Liver (tissue), 9 donors: Measurements from ENCODE around the gene TRIM8. TPM values are rescaled to one million over a fixed set of nuclear protein-coding genes. Genes with fewer than 3 reads are reported as not detected.

ENCODE experiments used
- DNase-seq: peaks from one replicate; pipeline ENCODE4 v3.0.0-alpha.2; 2017; ENCODE audit warnings: low spot score
- H3K27ac ChIP-seq, 2 donors: one replicate each; pipeline ENCODE4 v1.7.0; 2013; ENCODE audit warnings: inconsistent platforms in 2 of 2, low read length in 2 of 2, control low read depth in 1 of 2, low read depth in 1 of 2, mild to moderate bottlenecking in 1 of 2
- H3K27me3 ChIP-seq, 4 donors: one replicate each; pipeline versions ENCODE4 v1.6.1 to v1.7.0; 2013; ENCODE audit warnings: low read length in 3 of 4, inconsistent platforms in 1 of 4, mild to moderate bottlenecking in 1 of 4, moderate library complexity in 1 of 4; ENCODE audit not compliant: control insufficient read depth in 4 of 4, insufficient read depth in 4 of 4
- H3K36me3 ChIP-seq, 4 donors: one replicate each; pipeline versions ENCODE4 v1.6.1 to v1.7.0; 2013; ENCODE audit warnings: low read length in 3 of 4, mild to moderate bottlenecking in 3 of 4, low read depth in 1 of 4, moderate library complexity in 1 of 4; ENCODE audit not compliant: control insufficient read depth in 4 of 4, insufficient read depth in 3 of 4
- H3K4me1 ChIP-seq, 4 donors: one replicate each; pipeline versions ENCODE4 v1.6.1 to v1.7.0; 2013; ENCODE audit warnings: low read length in 3 of 4, mild to moderate bottlenecking in 3 of 4, moderate library complexity in 1 of 4; ENCODE audit not compliant: control insufficient read depth in 4 of 4, insufficient read depth in 4 of 4
- H3K4me3 ChIP-seq, 3 donors: one replicate each; pipeline versions ENCODE4 v1.6.1 to v1.7.0; 2013; ENCODE audit warnings: low read length in 3 of 3, control low read depth in 1 of 3, low read depth in 1 of 3, mild to moderate bottlenecking in 1 of 3
- H3K9ac ChIP-seq, 2 donors: one replicate each; pipeline ENCODE4 v1.7.0; 2013; ENCODE audit warnings: low read length in 2 of 2, mild to moderate bottlenecking in 2 of 2, moderate library complexity in 2 of 2, control low read depth in 1 of 2, low read depth in 1 of 2
- H3K9me3 ChIP-seq, 4 donors: one replicate each; pipeline versions ENCODE4 v1.6.1 to v1.7.0; 2013; ENCODE audit warnings: low read length in 3 of 4; ENCODE audit not compliant: control insufficient read depth in 4 of 4
- EGR1 ChIP-seq, 2 donors: IDR thresholded peaks; 2 replicates each; pipeline ENCODE4 v1.6.1; 2016 to 2018; ENCODE audit warnings: antibody characterized with exemption in 2 of 2, low read depth in 2 of 2
- FOXA1 ChIP-seq: IDR thresholded peaks from 2 replicates; pipeline ENCODE4 v1.6.1; 2016; ENCODE audit warnings: antibody characterized with exemption
- FOXA2 ChIP-seq: IDR thresholded peaks from 2 replicates; pipeline ENCODE4 v1.6.1; 2016; ENCODE audit warnings: antibody characterized with exemption
- GABPA ChIP-seq, 2 donors: IDR thresholded peaks in 1 of 2; conservative IDR thresholded peaks in 1 of 2; 2 replicates each; pipeline ENCODE4 v1.6.1; 2016; ENCODE audit warnings: antibody characterized with exemption in 2 of 2, mild to moderate bottlenecking in 1 of 2, moderate library complexity in 1 of 2
- HNF4A ChIP-seq, 2 donors: conservative IDR thresholded peaks; 2 replicates each; pipeline ENCODE4 v1.6.1; 2016; ENCODE audit warnings: antibody characterized with exemption in 2 of 2, mild to moderate bottlenecking in 2 of 2
- HNF4G ChIP-seq: IDR thresholded peaks from 2 replicates; pipeline ENCODE4 v1.6.1; 2016; ENCODE audit warnings: antibody characterized with exemption
- JUND ChIP-seq, 2 donors: IDR thresholded peaks; 2 replicates each; pipeline ENCODE4 v1.6.1; 2016; ENCODE audit warnings: antibody characterized with exemption in 2 of 2
- NR2F2 ChIP-seq: IDR thresholded peaks from 2 replicates; pipeline ENCODE4 v1.6.1; 2016; ENCODE audit warnings: antibody characterized with exemption
- RAD21 ChIP-seq, 2 donors: IDR thresholded peaks; 2 replicates each; pipeline ENCODE4 v1.6.1; 2016; ENCODE audit warnings: antibody characterized with exemption in 2 of 2, mild to moderate bottlenecking in 2 of 2
- RXRA ChIP-seq, 2 donors: IDR thresholded peaks; 2 replicates each; pipeline ENCODE4 v1.6.1; 2017 to 2018; ENCODE audit warnings: antibody characterized with exemption in 2 of 2, mild to moderate bottlenecking in 1 of 2
- TAF1 ChIP-seq: conservative IDR thresholded peaks from 2 replicates; pipeline ENCODE4 v1.6.1; 2016; ENCODE audit warnings: antibody characterized with exemption, mild to moderate bottlenecking
- YY1 ChIP-seq: IDR thresholded peaks from 2 replicates; pipeline ENCODE4 v1.6.1; 2016; ENCODE audit warnings: antibody characterized with exemption, mild to moderate bottlenecking
- WGBS: extraction: QIAGEN DNeasy Blood & Tissue Kit; methylation state at CpG from one replicate; pipeline ENCODE4 v1.1.7; 2013; 5-methylcytosine and 5-hydroxymethylcytosine counted together
- polyA plus RNA-seq, 2 donors: library from polyadenylated mRNA; stranded (reverse) in 1 of 2; unstranded in 1 of 2; fragments of 200-250 nt in 1 of 2; fragments of >200 nt in 1 of 2; fragmentation: Nextera tagmentation in 1 of 2; extraction: Ambion mirVana in 1 of 2; gene quantifications; one replicate each; pipeline versions ENCODE4 v1.2.1 to v1.2.3, GENCODE V29; 2013 to 2015
- total RNA-seq, 2 donors: library from RNA; depleted of rRNA; stranded (reverse); fragments of >200 nt; gene quantifications; one replicate each; pipeline ENCODE4 v1.2.3, GENCODE V29; 2014
- TF ChIP-seq, protein P1 (sequence below): IDR thresholded peaks from 2 replicates; pipeline ENCODE4 v1.6.1; 2016; ENCODE audit warnings: antibody characterized with exemption
- TF ChIP-seq, protein P2 (sequence below): fragments of 150-350 bp; IDR thresholded peaks from 2 replicates; pipeline ENCODE4 v1.5.1; 2017; ENCODE audit warnings: improper control_type of control experiment, low read depth, low read length; ENCODE audit not compliant: missing input control
- TF ChIP-seq, protein P3 (sequence below): IDR thresholded peaks from 2 replicates; pipeline ENCODE4 v1.6.1; 2016; ENCODE audit warnings: antibody characterized with exemption
- TF ChIP-seq, protein P4 (sequence below): IDR thresholded peaks from 2 replicates; pipeline ENCODE4 v1.6.1; 2016; ENCODE audit warnings: antibody characterized with exemption
- donor health status: healthy.
- donor health status: healthy.
- donor health status: healthy.
- donor health status: healthy.
- donor health status: healthy.

The TRIM8 gene
- total and polyA plus RNA-seq, 4 donors: 15.8 to 45.3 (median 30.6) TPM

DNA sequence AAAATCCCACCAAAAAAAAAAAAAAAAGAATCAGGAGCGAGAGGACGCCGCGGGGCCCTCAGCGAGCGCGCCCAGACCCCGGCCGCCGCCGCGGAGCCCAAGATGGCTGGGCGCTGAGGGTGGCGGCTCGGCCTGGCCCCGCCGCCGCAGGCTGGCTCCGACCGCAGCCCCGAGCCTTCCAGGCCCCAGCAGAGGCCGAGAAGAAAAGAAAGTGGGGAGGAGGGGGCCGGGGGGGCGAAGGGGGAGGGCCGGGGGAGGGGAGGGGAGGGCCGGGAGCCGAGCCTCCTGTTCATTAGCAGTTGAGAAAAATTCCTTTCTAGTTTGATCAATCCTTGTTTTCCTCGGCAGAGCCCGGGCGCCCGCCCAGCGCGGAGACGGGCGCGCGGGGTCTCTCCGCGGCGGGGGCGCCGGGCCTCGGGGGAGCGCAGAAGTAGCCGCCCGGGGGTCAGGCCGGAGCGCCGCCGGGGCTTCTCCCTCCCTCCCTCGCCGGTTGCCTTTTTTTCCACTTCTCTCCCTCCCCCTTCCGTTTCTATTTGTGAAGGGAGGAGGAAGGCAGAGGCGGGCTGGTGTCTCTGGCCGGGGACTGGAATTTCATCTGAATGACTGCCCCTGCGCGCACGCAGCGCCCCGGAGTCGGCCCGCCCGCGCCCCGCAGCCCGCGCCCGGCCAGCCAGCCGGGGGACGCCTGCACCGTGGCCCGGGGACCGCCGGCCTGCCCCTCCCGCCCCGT lies 778 bp upstream of the TRIM8 start:
- no peaks in the 10 kb centered on the region for H3K27me3 ChIP-seq
- peak overlapping the region; percentile 78 to 93 (median 91) for H3K4me3 ChIP-seq
- H3K9me3 ChIP-seq: no peaks in the 10 kb centered on the region
- no peak for TF ChIP-seq FOXA2
- peak; percentile 28 for TF ChIP-seq YY1
- H3K4me1 ChIP-seq: peaks cover 13 to 37% (median 25%) of the 10 kb centered on the region in 4 donors
- peak; percentile 52 for DNase-seq
- H3K27ac ChIP-seq: peak overlapping the region; percentile 99
- no peaks in the 10 kb centered on the region for H3K36me3 ChIP-seq
- under 1% methylated on average over 76 of the region's 76 CpGs for WGBS
- peak overlapping the region; percentile 80 to 99 for H3K9ac ChIP-seq

DNA sequence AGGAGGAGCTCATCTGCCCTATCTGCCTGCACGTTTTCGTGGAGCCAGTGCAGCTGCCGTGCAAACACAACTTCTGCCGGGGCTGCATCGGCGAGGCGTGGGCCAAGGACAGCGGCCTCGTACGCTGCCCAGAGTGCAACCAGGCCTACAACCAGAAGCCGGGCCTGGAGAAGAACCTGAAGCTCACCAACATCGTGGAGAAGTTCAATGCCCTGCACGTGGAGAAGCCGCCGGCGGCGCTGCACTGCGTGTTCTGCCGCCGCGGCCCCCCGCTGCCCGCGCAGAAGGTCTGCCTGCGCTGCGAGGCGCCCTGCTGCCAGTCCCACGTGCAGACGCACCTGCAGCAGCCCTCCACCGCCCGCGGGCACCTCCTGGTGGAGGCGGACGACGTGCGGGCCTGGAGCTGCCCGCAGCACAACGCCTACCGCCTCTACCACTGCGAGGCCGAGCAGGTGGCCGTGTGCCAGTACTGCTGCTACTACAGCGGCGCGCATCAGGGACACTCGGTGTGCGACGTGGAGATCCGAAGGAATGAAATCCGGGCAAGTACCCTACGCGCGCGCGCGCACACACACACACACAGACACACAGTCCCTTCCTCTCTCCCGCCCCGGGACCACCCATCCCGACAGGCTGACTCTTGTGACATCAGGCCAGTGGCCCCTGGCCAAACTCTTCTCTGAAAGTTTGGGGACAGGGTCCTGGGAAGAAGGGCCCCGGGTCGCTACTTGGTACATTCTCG lies 538 bp downstream of the TRIM8 start:
- peaks cover 18 to 50% (median 37%) of the 10 kb centered on the region in 4 donors for H3K4me1 ChIP-seq

More for the DNA sequence above, 538 bp downstream of the TRIM8 start:
- DNase-seq: peak; percentile 76
- WGBS: under 1% methylated on average over 62 of the region's 62 CpGs
- no peak for TF ChIP-seq EGR1 (IDR thresholded peaks at IDR 0.05; ENCODE audit: low read depth in 2 of 2)
- TF ChIP-seq, protein P1, sequence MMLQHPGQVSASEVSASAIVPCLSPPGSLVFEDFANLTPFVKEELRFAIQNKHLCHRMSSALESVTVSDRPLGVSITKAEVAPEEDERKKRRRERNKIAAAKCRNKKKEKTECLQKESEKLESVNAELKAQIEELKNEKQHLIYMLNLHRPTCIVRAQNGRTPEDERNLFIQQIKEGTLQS: no peak
- TF ChIP-seq FOXA2: no peak
- peak in 1 of 2 donors; percentile 72 for TF ChIP-seq RAD21 (IDR thresholded peaks at IDR 0.05)
- TF ChIP-seq, protein P2, sequence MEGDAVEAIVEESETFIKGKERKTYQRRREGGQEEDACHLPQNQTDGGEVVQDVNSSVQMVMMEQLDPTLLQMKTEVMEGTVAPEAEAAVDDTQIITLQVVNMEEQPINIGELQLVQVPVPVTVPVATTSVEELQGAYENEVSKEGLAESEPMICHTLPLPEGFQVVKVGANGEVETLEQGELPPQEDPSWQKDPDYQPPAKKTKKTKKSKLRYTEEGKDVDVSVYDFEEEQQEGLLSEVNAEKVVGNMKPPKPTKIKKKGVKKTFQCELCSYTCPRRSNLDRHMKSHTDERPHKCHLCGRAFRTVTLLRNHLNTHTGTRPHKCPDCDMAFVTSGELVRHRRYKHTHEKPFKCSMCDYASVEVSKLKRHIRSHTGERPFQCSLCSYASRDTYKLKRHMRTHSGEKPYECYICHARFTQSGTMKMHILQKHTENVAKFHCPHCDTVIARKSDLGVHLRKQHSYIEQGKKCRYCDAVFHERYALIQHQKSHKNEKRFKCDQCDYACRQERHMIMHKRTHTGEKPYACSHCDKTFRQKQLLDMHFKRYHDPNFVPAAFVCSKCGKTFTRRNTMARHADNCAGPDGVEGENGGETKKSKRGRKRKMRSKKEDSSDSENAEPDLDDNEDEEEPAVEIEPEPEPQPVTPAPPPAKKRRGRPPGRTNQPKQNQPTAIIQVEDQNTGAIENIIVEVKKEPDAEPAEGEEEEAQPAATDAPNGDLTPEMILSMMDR: peak; percentile 53
- no peak for TF ChIP-seq GABPA (IDR thresholded peaks at IDR 0.05 in 1 of 2, conservative IDR thresholded peaks at IDR 0.05 in 1 of 2)
- TF ChIP-seq, protein P3, sequence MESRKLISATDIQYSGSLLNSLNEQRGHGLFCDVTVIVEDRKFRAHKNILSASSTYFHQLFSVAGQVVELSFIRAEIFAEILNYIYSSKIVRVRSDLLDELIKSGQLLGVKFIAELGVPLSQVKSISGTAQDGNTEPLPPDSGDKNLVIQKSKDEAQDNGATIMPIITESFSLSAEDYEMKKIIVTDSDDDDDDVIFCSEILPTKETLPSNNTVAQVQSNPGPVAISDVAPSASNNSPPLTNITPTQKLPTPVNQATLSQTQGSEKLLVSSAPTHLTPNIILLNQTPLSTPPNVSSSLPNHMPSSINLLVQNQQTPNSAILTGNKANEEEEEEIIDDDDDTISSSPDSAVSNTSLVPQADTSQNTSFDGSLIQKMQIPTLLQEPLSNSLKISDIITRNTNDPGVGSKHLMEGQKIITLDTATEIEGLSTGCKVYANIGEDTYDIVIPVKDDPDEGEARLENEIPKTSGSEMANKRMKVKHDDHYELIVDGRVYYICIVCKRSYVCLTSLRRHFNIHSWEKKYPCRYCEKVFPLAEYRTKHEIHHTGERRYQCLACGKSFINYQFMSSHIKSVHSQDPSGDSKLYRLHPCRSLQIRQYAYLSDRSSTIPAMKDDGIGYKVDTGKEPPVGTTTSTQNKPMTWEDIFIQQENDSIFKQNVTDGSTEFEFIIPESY: no peak
- TF ChIP-seq JUND (IDR thresholded peaks at IDR 0.05): no peak
- TF ChIP-seq, protein P4, sequence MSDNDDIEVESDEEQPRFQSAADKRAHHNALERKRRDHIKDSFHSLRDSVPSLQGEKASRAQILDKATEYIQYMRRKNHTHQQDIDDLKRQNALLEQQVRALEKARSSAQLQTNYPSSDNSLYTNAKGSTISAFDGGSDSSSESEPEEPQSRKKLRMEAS: no peak
- TF ChIP-seq RXRA (IDR thresholded peaks at IDR 0.05): no peak
- no peak for TF ChIP-seq HNF4G
- TF ChIP-seq TAF1: no peak
- TF ChIP-seq YY1: no peak
- no peak for TF ChIP-seq FOXA1
- no peak for TF ChIP-seq HNF4A (conservative IDR thresholded peaks at IDR 0.05)
- no peak for TF ChIP-seq NR2F2
- H3K27me3 ChIP-seq: no peaks in the 10 kb centered on the region
- no peaks in the 10 kb centered on the region for H3K36me3 ChIP-seq
- H3K9me3 ChIP-seq: no peaks in the 10 kb centered on the region
- peak overlapping the region; percentile 78 to 93 (median 91) for H3K4me3 ChIP-seq
- peak overlapping the region; percentile 92 to 99 for H3K9ac ChIP-seq
- H3K27ac ChIP-seq: peak overlapping the region; percentile 99
